K562 (cell line): ENCODE measurements around the gene GNAQ. TPM values are rescaled to one million over a fixed set of nuclear protein-coding genes. Genes with fewer than 3 reads are reported as not detected.

Experiments used
- ATAC-seq: fragments of 200-7000 bp; cut with Tn5 transposase; 3 replicates; pipeline ENCODE4 v1.9.1; 2020; ENCODE audit warnings: moderate library complexity
- BruUV-seq: library from RNA; stranded (reverse); fragments of 400-500 nt; replicated peaks from 2 replicates; lab custom pipeline; 2021; lab: Mats Ljungman, UMichigan
- CTCF ChIA-PET: fragments of 300-600 bp; formaldehyde crosslinking; extraction: SDS; loops from one replicate; lab custom pipeline; 2021; ENCODE audit warnings: low intra/inter-chr PET ratio; lab: Yijun Ruan, JAX
- POLR2A ChIA-PET: fragments of 300-600, 350-650 bp; sonication (Branson Sonifier 250); formaldehyde crosslinking; extraction: SDS; loops from one replicate; lab custom pipeline; 2021; ENCODE audit warnings: antibody characterized with exemption, inconsistent platforms; lab: Yijun Ruan, JAX
- DNase-seq, 4 experiments: peaks; one replicate each; pipeline versions ENCODE4 v3.0.0 to v3.0.0-alpha.2; 2011 to 2018; ENCODE audit warnings: low spot score in 3 of 4, mixed read lengths in 3 of 4; ENCODE audit errors: extremely low read depth in 1 of 4
- FAIRE-seq: peaks from 2 replicates; lab custom pipeline; 2011; peaks lifted over from hg19 to GRCh38; lab: Jason Lieb, UNC
- H2AFZ ChIP-seq: 2 replicates; pipeline ENCODE4 v1.6.0; 2011; ENCODE audit warnings: low read depth, low read length, control low read depth, inconsistent platforms
- H3K27ac ChIP-seq: fragments of 200-600 bp; 3 replicates; pipeline ENCODE4 v1.8.0; 2011; ENCODE audit warnings: low read depth, mild to moderate bottlenecking, control low read depth, inconsistent platforms, low read length, moderate library complexity, mixed read lengths; ENCODE audit errors: extremely low read depth
- H3K27me3 ChIP-seq, 2 experiments: fragments of 300-600 bp in 1 of 2; 2 replicates in 1 of 2; 3 replicates in 1 of 2; pipeline versions ENCODE4 v1.6.0 to v1.8.0; 2011; ENCODE audit warnings: inconsistent platforms in 2 of 2, low read length in 2 of 2, mild to moderate bottlenecking in 1 of 2, mixed read lengths in 1 of 2, moderate library complexity in 1 of 2; ENCODE audit not compliant: control insufficient read depth in 2 of 2, insufficient read depth in 2 of 2
- H3K36me3 ChIP-seq: fragments of 300-600 bp; 3 replicates; pipeline ENCODE4 v1.8.0; 2011; ENCODE audit warnings: mild to moderate bottlenecking, low read length, inconsistent platforms; ENCODE audit not compliant: control insufficient read depth, insufficient read depth
- H3K4me1 ChIP-seq, 2 experiments: fragments of 200-600 bp in 1 of 2; replicated peaks in 1 of 2; 2 replicates in 1 of 2; 3 replicates in 1 of 2; pipeline versions ENCODE4 v1.5.1 to v1.8.0; 2011; ENCODE audit warnings: inconsistent platforms in 2 of 2, low read length in 2 of 2, mild to moderate bottlenecking in 1 of 2, mixed read lengths in 1 of 2, moderate library complexity in 1 of 2; ENCODE audit not compliant: control insufficient read depth in 2 of 2, insufficient read depth in 2 of 2
- H3K4me2 ChIP-seq: 2 replicates; pipeline ENCODE4 v1.6.1; 2011; ENCODE audit warnings: low read length, control low read depth, inconsistent platforms, mixed read lengths; ENCODE audit not compliant: insufficient read depth
- H3K4me3 ChIP-seq: fragments of 200-600 bp; sonication (generic), shearing (Covaris generic); 2 replicates; pipeline ENCODE4 v1.5.1; 2016; ENCODE audit warnings: control low read depth, inconsistent platforms
- H3K79me2 ChIP-seq: fragments of 200-600 bp; 3 replicates; pipeline ENCODE4 v1.8.0; 2011; ENCODE audit warnings: low read length, inconsistent platforms; ENCODE audit not compliant: control insufficient read depth, insufficient read depth
- H3K9ac ChIP-seq, 2 experiments: 2 replicates each; pipeline versions ENCODE4 v1.6.0 to v1.6.1; 2011; ENCODE audit warnings: low read depth in 2 of 2, low read length in 2 of 2, control low read depth in 1 of 2, inconsistent platforms in 1 of 2, mild to moderate bottlenecking in 1 of 2, mixed read lengths in 1 of 2; ENCODE audit not compliant: insufficient read depth in 1 of 2
- H3K9me1 ChIP-seq: one replicate; pipeline ENCODE4 v1.6.0; 2011; ENCODE audit warnings: inconsistent platforms, mild to moderate bottlenecking, low read length, moderate library complexity; ENCODE audit not compliant: control insufficient read depth, insufficient read depth
- H3K9me3 ChIP-seq: replicated peaks from 2 replicates; pipeline ENCODE4 v1.5.1; 2011; ENCODE audit warnings: low read depth, low read length, inconsistent platforms; ENCODE audit not compliant: control insufficient read depth, insufficient read depth
- H4K20me1 ChIP-seq: replicated peaks from 2 replicates; pipeline ENCODE4 v1.6.1; 2011; ENCODE audit warnings: low read length, inconsistent platforms, mixed read lengths; ENCODE audit not compliant: control insufficient read depth, insufficient read depth
- ARHGAP35 ChIP-seq: fragments of 450-650 bp; IDR thresholded peaks from 2 replicates; pipeline ENCODE4 v1.6.1; 2018; ENCODE audit not compliant: partially characterized antibody
- CAMTA2 ChIP-seq: fragments of 250-450 bp; sonication (Bioruptor Pico); conservative IDR thresholded peaks from 2 replicates; pipeline ENCODE4 v1.5.1; 2022
- CBFA2T3 ChIP-seq: fragments of 450-650 bp; IDR thresholded peaks from 2 replicates; pipeline ENCODE4 v1.6.1; 2017
- CTBP1 ChIP-seq: fragments of 450-650 bp; IDR thresholded peaks from 2 replicates; pipeline ENCODE4 v1.6.1; 2016; ENCODE audit warnings: borderline replicate concordance
- DMBX1 ChIP-seq: fragments of 250-450 bp; sonication (Bioruptor Pico); IDR thresholded peaks from 2 replicates; pipeline ENCODE4 v1.8.0; 2022; ENCODE audit warnings: inconsistent platforms, mild to moderate bottlenecking, moderate library complexity, borderline replicate concordance
- DPF2 ChIP-seq: fragments of 450-650 bp; IDR thresholded peaks from 2 replicates; pipeline ENCODE4 v1.6.1; 2016
- EP300 ChIP-seq: IDR thresholded peaks from 2 replicates; pipeline ENCODE4 v1.6.1; 2012; ENCODE audit warnings: low read length, improper control_type of control experiment
- FOS ChIP-seq: IDR thresholded peaks from 3 replicates; pipeline ENCODE4 v1.6.1; 2011; ENCODE audit not compliant: insufficient read length; ENCODE audit errors: extremely low read depth
- NCOR1 ChIP-seq: fragments of 450-650 bp; IDR thresholded peaks from 2 replicates; pipeline ENCODE4 v1.6.1; 2016; ENCODE audit warnings: mild to moderate bottlenecking, moderate library complexity
- NEUROD1 ChIP-seq: fragments of 150-350 bp; IDR thresholded peaks from 2 replicates; pipeline ENCODE4 v1.6.1; 2014; ENCODE audit warnings: borderline replicate concordance, low read length, low read depth; ENCODE audit not compliant: partially characterized antibody
- RAD21 ChIP-seq, 2 experiments: fragments of 250-450 bp in 1 of 2; fragments of 450-650 bp in 1 of 2; sonication (Bioruptor Pico) in 1 of 2; formaldehyde crosslinking in 1 of 2; IDR thresholded peaks in 1 of 2; conservative IDR thresholded peaks in 1 of 2; 2 replicates each; pipeline versions ENCODE4 v1.4.0 to v1.8.0; 2020 to 2022; ENCODE audit warnings: mild to moderate bottlenecking in 2 of 2, moderate library complexity in 1 of 2
- SMARCC2 ChIP-seq: fragments of 450-650 bp; IDR thresholded peaks from 2 replicates; pipeline ENCODE4 v1.6.1; 2017; ENCODE audit warnings: antibody characterized with exemption, moderate library complexity, mild to moderate bottlenecking, low read depth
- STAG1 ChIP-seq: sonication (generic); formaldehyde crosslinking; IDR thresholded peaks from 2 replicates; pipeline ENCODE4 v1.5.0; 2020; ENCODE audit warnings: missing genetic modification reagents, borderline replicate concordance
- ZKSCAN3 ChIP-seq: fragments of 250-450 bp; sonication (Bioruptor Pico); IDR thresholded peaks from 2 replicates; pipeline ENCODE4 v1.4.0; 2020
- ZNF3 ChIP-seq: fragments of 250-450 bp; sonication (Bioruptor Pico); IDR thresholded peaks from 2 replicates; pipeline ENCODE4 v1.5.0; 2021; ENCODE audit warnings: mild to moderate bottlenecking, moderate library complexity
- ZNF316 ChIP-seq: fragments of 450-650 bp; IDR thresholded peaks from 2 replicates; pipeline ENCODE4 v1.6.1; 2016
- ZNF407 ChIP-seq: fragments of 450-650 bp; IDR thresholded peaks from 2 replicates; pipeline ENCODE4 v1.6.1; 2016; ENCODE audit warnings: low read depth
- WGBS: fragments of 100-300 bp; shearing (Covaris generic); methylation state at CpG from one replicate; pipeline ENCODE4 v1.1.6; 2016; ENCODE audit warnings: low coverage, mixed read lengths; ENCODE audit not compliant: insufficient coverage; ENCODE audit errors: missing lambda C conversion rate; 5-methylcytosine and 5-hydroxymethylcytosine counted together
- in situ Hi-C: fragments of 300-500 bp; cut with MboI; formaldehyde crosslinking; loops from 4 replicates; pipeline ENCODE4 v1.15.0; 2018; ENCODE audit warnings: inconsistent platforms, mixed read lengths
- intact Hi-C: fragments of 100-400 bp; cut with micrococcal nuclease; formaldehyde crosslinking; loops from 2 replicates; pipeline ENCODE4 v1.14.2; 2022
- polyA plus RNA-seq, 8 experiments: library from polyadenylated mRNA; depleted of rRNA in 4 of 8; stranded (reverse) in 5 of 8; unstranded in 3 of 8; fragments of >200 nt; fragmentation: Nextera tagmentation in 2 of 8; fragmentation: Illumina TruSeq in 1 of 8; extraction: Ambion mirVana in 2 of 8; extraction: Trizol in 1 of 8; gene quantifications; 2 replicates each; pipeline versions ENCODE4 v1.2.1 to v1.2.3, GENCODE V29; 2011 to 2014; ENCODE audit warnings: inconsistent platforms in 1 of 8, missing spikeins in 1 of 8
- total RNA-seq, 7 experiments: library from RNA; depleted of rRNA in 6 of 7; stranded (reverse); fragments of >200 nt in 6 of 7; fragmentation: Illumina TruSeq in 2 of 7; extraction: Trizol in 2 of 7; gene quantifications; 2 replicates each; pipeline versions ENCODE4 v1.2.1 to v1.2.3, GENCODE V29; 2011 to 2021; ENCODE audit warnings: low replicate concordance in 1 of 7

GNAQ gene
- total and polyA plus RNA-seq, 9 of the 15 experiments (the other 6 are each of a cell fraction or from before 2014, with no cell fraction given), result 4.8 to 27.9 (median 17.5) TPM

GRCh38 chr9:77891128-77891800, 140.3 kb downstream of the GNAQ start:
- peak overlapping the region; percentile 67 for H3K4me2 ChIP-seq
- FAIRE-seq (no peak), ATAC-seq (peak; percentile 48), DNase-seq (peak; percentile 25 to 42 (median 28))
- H3K27me3 ChIP-seq, result no peaks in the 10 kb centered on the region
- no TSS peak for BruUV-seq
- H3K9me1 ChIP-seq, result no peaks in the 10 kb centered on the region
- no peak overlapping the region for H3K4me3 ChIP-seq
- peaks cover 53% of the 10 kb centered on the region for H3K79me2 ChIP-seq
- in situ Hi-C loops, result no loop called here
- H3K9ac ChIP-seq, result peak overlapping the region; percentile 10 to 54; a peak in 3 of 4 replicates
- intact Hi-C loops, result no loop called here
- ChIA-PET POLR2A (interaction anchor here (0.5 kb wide), 1 partner anchor 224 kb away, joined by 4 read pairs; no protein-coding TSS in a partner anchor), CTCF (no interaction called here)
- H3K9me3 ChIP-seq, result no peaks in the 10 kb centered on the region
- no peaks in the 10 kb centered on the region for H4K20me1 ChIP-seq
- peaks cover 10% of the 10 kb centered on the region for H3K36me3 ChIP-seq
- peak overlapping the region; percentile 82 for H3K27ac ChIP-seq
- 2% methylated on average over 8 of the region's 8 CpGs for WGBS
- peak overlapping the region; percentile 26; the same call in 1 of the 2 replicates for H2AFZ ChIP-seq
- H3K4me1 ChIP-seq, result peaks cover 3 to 32% of the 10 kb centered on the region in 2 experiments; a peak in 4 of 5 replicates
- TF ChIP-seq STAG1, result no peak
- no peak for TF ChIP-seq CAMTA2 (CRISPR knock-in tag)
- no peak for TF ChIP-seq SMARCC2
- TF ChIP-seq ZNF3 (CRISPR knock-in tag), result no peak
- peak; percentile 47; the same call in 1 of the 2 replicates for TF ChIP-seq CBFA2T3
- TF ChIP-seq ARHGAP35, result no peak
- no peak for TF ChIP-seq DMBX1
- TF ChIP-seq ZNF407, result no peak
- no peak for TF ChIP-seq NEUROD1
- TF ChIP-seq FOS, result no peak
- no peak for TF ChIP-seq CTBP1
- TF ChIP-seq DPF2, result 0 out of 2 replicates have a peak, but pooled peaks have one; percentile 53
- TF ChIP-seq ZNF316, result no peak
- TF ChIP-seq EP300, result peak; percentile 25; the same call in 1 of the 2 replicates
- TF ChIP-seq NCOR1, result peak; percentile 19; the same call in 1 of the 2 replicates
- no peak for TF ChIP-seq RAD21 (CRISPR knock-in tag; conservative IDR thresholded peaks at IDR 0.05 in 1 of 2, IDR thresholded peaks at IDR 0.05 in 1 of 2)
- no peak for TF ChIP-seq ZKSCAN3 (CRISPR knock-in tag)
